IMR-90 (cell line): ENCODE measurements around the gene C2orf49. TPM values are rescaled to one million over a fixed set of nuclear protein-coding genes. Genes with fewer than 3 reads are reported as not detected.

ENCODE experiments used
- ATAC-seq: fragments of 200-7000 bp; cut with Tn5 transposase; 2 replicates; pipeline ENCODE4 v1.9.1; 2020; ENCODE audit warnings: low read depth, mild to moderate bottlenecking, moderate library complexity
- BruUV-seq: library from RNA; stranded (reverse); fragments of 400-500 nt; replicated peaks from 2 replicates; lab custom pipeline; 2021; lab: Mats Ljungman, UMichigan
- CTCF ChIA-PET: fragments of 300-600 bp; formaldehyde crosslinking; extraction: SDS; loops from one replicate; lab custom pipeline; 2021; ENCODE audit warnings: antibody characterized with exemption; lab: Yijun Ruan, JAX
- POLR2A ChIA-PET: fragments of 300-600 bp; sonication (Branson Sonifier 250); formaldehyde crosslinking; loops from one replicate; lab custom pipeline; 2022; ENCODE audit warnings: antibody characterized with exemption; ENCODE audit not compliant: unreplicated experiment; lab: Charles Lee
- DNase-seq: peaks from one replicate; pipeline ENCODE4 v3.0.0; 2013
- H2AFZ ChIP-seq: replicated peaks from 2 replicates; pipeline ENCODE3; 2013; ENCODE audit warnings: low read length, mild to moderate bottlenecking; ENCODE audit not compliant: poor library complexity
- H2AK5ac ChIP-seq: 2 replicates; pipeline ENCODE4 v1.6.1; 2013; ENCODE audit warnings: low read depth, low read length, inconsistent platforms
- H2AK9ac ChIP-seq: replicated peaks from 2 replicates; pipeline ENCODE3; 2013; ENCODE audit warnings: mild to moderate bottlenecking, low read depth, low read length, moderate library complexity; ENCODE audit not compliant: poor library complexity
- H2BK120ac ChIP-seq: 2 replicates; pipeline ENCODE4 v1.6.1; 2013; ENCODE audit warnings: low read depth, low read length, inconsistent platforms
- H2BK15ac ChIP-seq: 3 replicates; pipeline ENCODE4 v1.6.1; 2013; ENCODE audit warnings: low read depth, low read length, inconsistent platforms
- H2BK20ac ChIP-seq: 2 replicates; pipeline ENCODE4 v1.6.1; 2013; ENCODE audit warnings: low read depth, mild to moderate bottlenecking, inconsistent platforms, low read length, moderate library complexity
- H2BK5ac ChIP-seq: 2 replicates; pipeline ENCODE4 v1.6.1; 2013; ENCODE audit warnings: mild to moderate bottlenecking, low read depth, low read length, inconsistent platforms; ENCODE audit not compliant: poor library complexity, severe bottlenecking
- H3K14ac ChIP-seq: replicated peaks from 2 replicates; pipeline ENCODE4 v1.6.1; 2013; ENCODE audit warnings: low read depth, low read length, inconsistent platforms
- H3K18ac ChIP-seq: 2 replicates; pipeline ENCODE4 v1.6.1; 2013; ENCODE audit warnings: low read depth, low read length, control low read depth
- H3K23ac ChIP-seq: 2 replicates; pipeline ENCODE4 v1.6.1; 2013; ENCODE audit warnings: low read depth, low read length, inconsistent platforms
- H3K27ac ChIP-seq: 2 replicates; pipeline ENCODE4 v1.5.1; 2013; ENCODE audit warnings: mild to moderate bottlenecking, control low read depth, low read length; ENCODE audit not compliant: insufficient read depth
- H3K27me3 ChIP-seq: 2 replicates; pipeline ENCODE4 v1.6.1; 2013; ENCODE audit warnings: low read length; ENCODE audit not compliant: control insufficient read depth, insufficient read depth
- H3K36me3 ChIP-seq: 2 replicates; pipeline ENCODE4 v1.6.1; 2013; ENCODE audit warnings: low read length, mixed read lengths; ENCODE audit not compliant: control insufficient read depth, insufficient read depth
- H3K4ac ChIP-seq: 2 replicates; pipeline ENCODE4 v1.6.1; 2013; ENCODE audit warnings: low read depth, low read length, inconsistent platforms
- H3K4me1 ChIP-seq: 2 replicates; pipeline ENCODE4 v1.6.1; 2013; ENCODE audit warnings: low read length, mixed read lengths; ENCODE audit not compliant: control insufficient read depth, insufficient read depth
- H3K4me2 ChIP-seq: 2 replicates; pipeline ENCODE4 v1.6.1; 2013; ENCODE audit warnings: low read depth, mild to moderate bottlenecking, control low read depth, low read length, moderate library complexity
- H3K4me3 ChIP-seq: 2 replicates; pipeline ENCODE4 v1.5.1; 2013; ENCODE audit warnings: low read depth, mild to moderate bottlenecking, control low read depth, low read length, moderate library complexity; ENCODE audit not compliant: insufficient read depth
- H3K56ac ChIP-seq: 2 replicates; pipeline ENCODE4 v1.6.1; 2013; ENCODE audit warnings: low read length, inconsistent platforms; ENCODE audit not compliant: insufficient read depth; ENCODE audit errors: extremely low read depth
- H3K79me1 ChIP-seq, 2 experiments: 2 replicates each; pipeline ENCODE4 v1.6.1; 2013; ENCODE audit warnings: low read length in 2 of 2, inconsistent platforms in 1 of 2, low read depth in 1 of 2
- H3K9ac ChIP-seq: 2 replicates; pipeline ENCODE4 v1.6.1; 2013; ENCODE audit warnings: low read depth, low read length, control low read depth
- H3K9me1 ChIP-seq: 2 replicates; pipeline ENCODE4 v1.6.1; 2013; ENCODE audit warnings: low read length, inconsistent platforms; ENCODE audit not compliant: insufficient read depth
- H3K9me3 ChIP-seq: 2 replicates; pipeline ENCODE4 v1.6.1; 2013; ENCODE audit warnings: low read length; ENCODE audit not compliant: control insufficient read depth, insufficient read depth
- H4K20me1 ChIP-seq: 2 replicates; pipeline ENCODE4 v1.6.1; 2013; ENCODE audit warnings: low read length, inconsistent platforms; ENCODE audit not compliant: insufficient read depth
- H4K5ac ChIP-seq: 2 replicates; pipeline ENCODE4 v1.6.1; 2013; ENCODE audit warnings: mild to moderate bottlenecking, low read depth, low read length, control low read depth
- H4K8ac ChIP-seq, 2 experiments: 2 replicates each; pipeline ENCODE4 v1.6.1; 2013; ENCODE audit warnings: low read depth in 2 of 2, low read length in 2 of 2, control low read depth in 1 of 2, inconsistent platforms in 1 of 2
- H4K91ac ChIP-seq: 2 replicates; pipeline ENCODE4 v1.6.1; 2013; ENCODE audit warnings: low read depth, low read length, inconsistent platforms; ENCODE audit not compliant: insufficient read depth
- BHLHE40 ChIP-seq: fragments of 150-350 bp; IDR thresholded peaks from 2 replicates; pipeline ENCODE4 v1.6.1; 2016; ENCODE audit warnings: mild to moderate bottlenecking, low read depth, low read length
- CEBPB ChIP-seq: IDR thresholded peaks from 2 replicates; pipeline ENCODE4 v1.6.1; 2012; ENCODE audit warnings: low read depth, low read length, improper control_type of control experiment
- CHD1 ChIP-seq: IDR thresholded peaks from 2 replicates; pipeline ENCODE4 v1.6.1; 2012; ENCODE audit warnings: low read depth, low read length, improper control_type of control experiment
- FOS ChIP-seq: fragments of 150-350 bp; IDR thresholded peaks from 2 replicates; pipeline ENCODE4 v1.6.1; 2016; ENCODE audit warnings: low read depth, low read length
- MAFK ChIP-seq: IDR thresholded peaks from 2 replicates; pipeline ENCODE4 v1.6.1; 2012; ENCODE audit warnings: low read depth, low read length, improper control_type of control experiment
- MAZ ChIP-seq: IDR thresholded peaks from 2 replicates; pipeline ENCODE4 v1.6.1; 2012; ENCODE audit warnings: low read depth, mild to moderate bottlenecking, low read length, improper control_type of control experiment, moderate library complexity, borderline replicate concordance
- MXI1 ChIP-seq: IDR thresholded peaks from 2 replicates; pipeline ENCODE4 v1.6.1; 2012; ENCODE audit warnings: low read depth, mild to moderate bottlenecking, low read length, moderate library complexity, borderline replicate concordance
- NFE2L2 ChIP-seq: fragments of 150-350 bp; IDR thresholded peaks from 2 replicates; pipeline ENCODE4 v1.6.1; 2016; ENCODE audit warnings: low read depth, mild to moderate bottlenecking, low read length
- POLR2A ChIP-seq: IDR thresholded peaks from 2 replicates; pipeline ENCODE4 v1.6.1; 2012; ENCODE audit warnings: mild to moderate bottlenecking, low read depth, low read length
- RAD21 ChIP-seq: IDR thresholded peaks from 2 replicates; pipeline ENCODE4 v1.6.1; 2012; ENCODE audit warnings: low read length, improper control_type of control experiment
- RCOR1 ChIP-seq: IDR thresholded peaks from 2 replicates; pipeline ENCODE4 v1.6.1; 2012; ENCODE audit warnings: mild to moderate bottlenecking, low read length, improper control_type of control experiment; ENCODE audit not compliant: insufficient replicate concordance
- RFX5 ChIP-seq: IDR thresholded peaks from 2 replicates; pipeline ENCODE4 v1.8.0; 2012; ENCODE audit warnings: low read depth, mild to moderate bottlenecking, low read length, moderate library complexity
- SMC3 ChIP-seq: fragments of 150-350 bp; IDR thresholded peaks from 2 replicates; pipeline ENCODE4 v1.6.1; 2016; ENCODE audit warnings: low read depth, mild to moderate bottlenecking, antibody characterized with exemption, low read length, moderate library complexity
- WGBS, 2 experiments: methylation state at CpG; one replicate each; pipeline versions ENCODE4 v1.1.5 to v1.1.7; 2013; ENCODE audit warnings: missing lambda C conversion rate in 2 of 2; ENCODE audit not compliant: insufficient read length in 1 of 2; ENCODE audit errors: extremely low coverage in 2 of 2; 5-methylcytosine and 5-hydroxymethylcytosine counted together
- dilution Hi-C: fragments of 300-500 bp; cut with HindIII; formaldehyde crosslinking; loops from one replicate; pipeline ENCODE4 v1.14.3; 2018; ENCODE audit warnings: low sequenced_read_pairs; ENCODE audit not compliant: unreplicated experiment
- in situ Hi-C: fragments of 300-500 bp; cut with MboI; formaldehyde crosslinking; loops from 3 replicates; pipeline ENCODE4 v1.14.3; 2019; ENCODE audit warnings: low sequenced_read_pairs, inconsistent platforms, mixed read lengths
- intact Hi-C: fragments of 100-400 bp; cut with micrococcal nuclease; formaldehyde crosslinking; loops from 2 replicates; pipeline ENCODE4 v1.10.0; 2022
- polyA plus RNA-seq, 3 experiments: library from polyadenylated mRNA; depleted of rRNA; stranded (reverse); fragments of >200 nt; gene quantifications; 2 replicates each; pipeline ENCODE4 v1.2.3, GENCODE V29; 2012; ENCODE audit warnings: low replicate concordance in 1 of 3
- total RNA-seq: library from RNA; depleted of rRNA; stranded (reverse); fragments of >200 nt; gene quantifications from 2 replicates; pipeline ENCODE4 v1.2.3, GENCODE V29; 2012
- TF ChIP-seq, protein P1 (sequence below): fragments of 150-350 bp; IDR thresholded peaks from 2 replicates; pipeline ENCODE4 v1.6.1; 2016; ENCODE audit warnings: low read depth, mild to moderate bottlenecking, low read length, moderate library complexity, borderline replicate concordance
- TF ChIP-seq, protein P2 (sequence below): conservative IDR thresholded peaks from 2 replicates; pipeline ENCODE4 v1.5.1; 2012; ENCODE audit warnings: mild to moderate bottlenecking, low read depth, low read length, improper control_type of control experiment
- TF ChIP-seq, protein P3 (sequence below): fragments of 150-350 bp; IDR thresholded peaks from 2 replicates; pipeline ENCODE4 v1.6.1; 2017; ENCODE audit warnings: mild to moderate bottlenecking, antibody characterized with exemption, low read length, low read depth

C2orf49 gene
- total and polyA plus RNA-seq, 2 of the 4 experiments (the other 2 are of a cell fraction) = 3.8 to 8.5 TPM

DNA sequence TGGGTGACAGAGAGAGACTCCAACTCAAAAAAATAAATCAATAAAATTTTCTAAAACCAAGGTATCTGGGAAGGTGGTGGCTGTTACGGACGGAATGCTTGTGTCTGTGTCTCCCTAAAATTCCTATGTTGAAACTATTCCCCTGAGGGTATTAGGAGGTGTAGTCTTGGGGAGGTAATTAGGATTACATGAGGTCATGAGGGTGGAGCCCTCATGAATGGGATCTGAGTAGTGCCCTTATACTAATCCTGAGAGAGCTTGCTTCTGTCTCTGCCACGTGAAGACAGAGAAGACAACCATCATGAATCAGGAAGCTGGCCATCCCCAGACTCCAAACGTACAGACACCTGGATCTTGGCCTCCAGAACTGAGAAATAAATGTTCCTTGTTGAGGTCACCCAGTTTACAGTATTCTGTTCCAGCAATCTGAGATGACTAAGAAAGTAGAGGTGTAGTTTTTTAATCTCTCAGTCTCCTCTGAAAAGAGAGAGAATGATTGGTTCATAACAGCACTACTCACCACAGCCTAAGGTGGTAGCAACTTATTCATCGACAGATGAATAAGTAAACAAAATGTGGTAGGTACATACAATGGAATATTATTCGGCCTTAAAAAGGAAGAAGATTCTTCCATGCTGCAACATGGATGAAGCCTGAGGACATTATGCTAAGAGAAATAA, 46.2 kb upstream of the C2orf49 start:
- Histone ChIP-seq H3K18ac (no peak overlapping the region), H4K5ac (no peak overlapping the region), H3K9ac (no peak overlapping the region), H3K4me3 (no peak overlapping the region), H2BK5ac (no peak overlapping the region), H2AK5ac (no peak overlapping the region), H4K20me1 (no peaks in the 10 kb centered on the region), H4K91ac (no peak overlapping the region), H3K4me2 (no peak overlapping the region), H3K23ac (no peak overlapping the region), H3K9me3 (no peaks in the 10 kb centered on the region), H3K27me3 (no peaks in the 10 kb centered on the region), H2BK120ac (no peak overlapping the region), H3K14ac (no peak overlapping the region), H3K9me1 (no peaks in the 10 kb centered on the region), H2BK15ac (no peak overlapping the region), H3K36me3 (peaks cover 7% of the 10 kb centered on the region), H4K8ac (no peak overlapping the region), H3K56ac (no peak overlapping the region), H2BK20ac (no peak overlapping the region), H2AK9ac (no peak overlapping the region), H3K79me1 (peaks cover 3 to 4% of the 10 kb centered on the region in 2 experiments; a peak in 1 of 4 replicates), H3K4ac (no peak overlapping the region), H3K4me1 (0 out of 2 replicates have a peak, but pooled peaks cover 2% of the 10 kb centered on the region), H3K27ac (no peak overlapping the region), H2AFZ (no peak overlapping the region)
- in situ Hi-C loops (no loop called here), dilution Hi-C loops (no loop called here), intact Hi-C loops (no loop called here)
- BruUV-seq = no TSS peak
- ATAC-seq (no peak), DNase-seq (no peak)
- POLR2A ChIA-PET = no interaction called here
- CTCF ChIA-PET = interaction anchor here (0.6 kb wide), 1 partner anchor 147 kb away, joined by 3 read pairs; no protein-coding TSS in a partner anchor
- TF ChIP-seq RCOR1 (no peak), MXI1 (no peak), BHLHE40 (no peak), NFE2L2 (no peak), MAZ (no peak), SMC3 (no peak), RAD21 (no peak), FOS (no peak), RFX5 (no peak), MAFK (no peak), CHD1 (no peak), CEBPB (no peak), POLR2A (no peak)
- TF ChIP-seq, protein P1, sequence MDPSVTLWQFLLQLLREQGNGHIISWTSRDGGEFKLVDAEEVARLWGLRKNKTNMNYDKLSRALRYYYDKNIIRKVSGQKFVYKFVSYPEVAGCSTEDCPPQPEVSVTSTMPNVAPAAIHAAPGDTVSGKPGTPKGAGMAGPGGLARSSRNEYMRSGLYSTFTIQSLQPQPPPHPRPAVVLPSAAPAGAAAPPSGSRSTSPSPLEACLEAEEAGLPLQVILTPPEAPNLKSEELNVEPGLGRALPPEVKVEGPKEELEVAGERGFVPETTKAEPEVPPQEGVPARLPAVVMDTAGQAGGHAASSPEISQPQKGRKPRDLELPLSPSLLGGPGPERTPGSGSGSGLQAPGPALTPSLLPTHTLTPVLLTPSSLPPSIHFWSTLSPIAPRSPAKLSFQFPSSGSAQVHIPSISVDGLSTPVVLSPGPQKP = no peak
- TF ChIP-seq, protein P2, sequence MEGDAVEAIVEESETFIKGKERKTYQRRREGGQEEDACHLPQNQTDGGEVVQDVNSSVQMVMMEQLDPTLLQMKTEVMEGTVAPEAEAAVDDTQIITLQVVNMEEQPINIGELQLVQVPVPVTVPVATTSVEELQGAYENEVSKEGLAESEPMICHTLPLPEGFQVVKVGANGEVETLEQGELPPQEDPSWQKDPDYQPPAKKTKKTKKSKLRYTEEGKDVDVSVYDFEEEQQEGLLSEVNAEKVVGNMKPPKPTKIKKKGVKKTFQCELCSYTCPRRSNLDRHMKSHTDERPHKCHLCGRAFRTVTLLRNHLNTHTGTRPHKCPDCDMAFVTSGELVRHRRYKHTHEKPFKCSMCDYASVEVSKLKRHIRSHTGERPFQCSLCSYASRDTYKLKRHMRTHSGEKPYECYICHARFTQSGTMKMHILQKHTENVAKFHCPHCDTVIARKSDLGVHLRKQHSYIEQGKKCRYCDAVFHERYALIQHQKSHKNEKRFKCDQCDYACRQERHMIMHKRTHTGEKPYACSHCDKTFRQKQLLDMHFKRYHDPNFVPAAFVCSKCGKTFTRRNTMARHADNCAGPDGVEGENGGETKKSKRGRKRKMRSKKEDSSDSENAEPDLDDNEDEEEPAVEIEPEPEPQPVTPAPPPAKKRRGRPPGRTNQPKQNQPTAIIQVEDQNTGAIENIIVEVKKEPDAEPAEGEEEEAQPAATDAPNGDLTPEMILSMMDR = no peak
- TF ChIP-seq, protein P3, sequence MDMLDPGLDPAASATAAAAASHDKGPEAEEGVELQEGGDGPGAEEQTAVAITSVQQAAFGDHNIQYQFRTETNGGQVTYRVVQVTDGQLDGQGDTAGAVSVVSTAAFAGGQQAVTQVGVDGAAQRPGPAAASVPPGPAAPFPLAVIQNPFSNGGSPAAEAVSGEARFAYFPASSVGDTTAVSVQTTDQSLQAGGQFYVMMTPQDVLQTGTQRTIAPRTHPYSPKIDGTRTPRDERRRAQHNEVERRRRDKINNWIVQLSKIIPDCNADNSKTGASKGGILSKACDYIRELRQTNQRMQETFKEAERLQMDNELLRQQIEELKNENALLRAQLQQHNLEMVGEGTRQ = no peak
- no CpG with 5 or more reads among the region's 6 CpGs for WGBS, 2 experiments
